Sciatic nerve (tissue), 2 donors: ENCODE results near the gene FBXO10. TPM values are rescaled to one million over a fixed set of nuclear protein-coding genes. Genes with fewer than 3 reads are reported as not detected.

Experiments used
- ATAC-seq: fragments of 200-7000 bp; cut with Tn5 transposase; one replicate; pipeline ENCODE4 v1.9.1; 2020; ENCODE audit warnings: mild to moderate bottlenecking, moderate library complexity
- DNase-seq: peaks from one replicate; pipeline ENCODE4 v3.0.0-alpha.2; 2020; ENCODE audit warnings: low spot score
- intact Hi-C: fragments of 100-400 bp; cut with DNase I; formaldehyde crosslinking; loops from one replicate; pipeline ENCODE4 v1.14.2; 2022
- total RNA-seq: library from RNA; stranded (reverse); fragmentation: NEBNext Ultra II Directional; extraction: Animal tissue kit (Norgen Biotek cat#: 25700); gene quantifications from one replicate; pipeline ENCODE4 v1.2.1, GENCODE V29; 2021
- donor health status: DM: no; HTN: no; CAD: no.
- donor health status: DM: no; HTN: no; CAD: no.

FBXO10 gene
- total RNA-seq, 1 donor from 2014 or later = 8.0 TPM

GRCh38 chr9:37465249-37466036, 110.7 kb downstream of the FBXO10 start, which contains the start of gene ZBTB5:
Gene ZBTB5, minus strand, starts transcription at chr9:37465450. Its CDS starts 22,899 bp downstream, at chr9:37442551.
- intact Hi-C loops = no loop called here
- peak; percentile 96 for ATAC-seq
- DNase-seq = peak; percentile 99

- peak; percentile 87 for DNase-seq
- peak; percentile 58 for ATAC-seq
- intact Hi-C loops = no loop called here
These were observed 111.5 kb downstream of the FBXO10 start for GRCh38 chr9:37464426-37465248.

GRCh38 chr9:37464006-37464405, 112.2 kb downstream of the FBXO10 start:
- DNase-seq = no peak
- no peak for ATAC-seq
- intact Hi-C loops = no loop called here

Other genes starting within 250 kb of the FBXO10 start
- 90.7 TPM for gene GRHPR, start 153.7 kb downstream of the FBXO10 start, total RNA-seq
- gene ZBTB5, start 110.9 kb downstream of the FBXO10 start, total RNA-seq = 11.3 TPM
- 19.4 TPM for gene POLR1E, start 90.4 kb downstream of the FBXO10 start, total RNA-seq
- gene TOMM5, start 16.2 kb upstream of the FBXO10 start, total RNA-seq = 60.0 TPM
- gene FRMPD1, start 74.6 kb upstream of the FBXO10 start, total RNA-seq = 0.67 TPM
- gene TRMT10B, start 177.4 kb upstream of the FBXO10 start, total RNA-seq = 17.9 TPM
- gene EXOSC3, start 208.7 kb upstream of the FBXO10 start, total RNA-seq = 28.0 TPM
- gene DCAF10, start 224.4 kb upstream of the FBXO10 start, total RNA-seq = 25.3 TPM